GM19372 (cell line): ENCODE results near the gene RAB18.
"Not testable (repeated sequence)": the region's sequence is repeated elsewhere in the genome, so short reads cannot be mapped to it uniquely, and the experiment has no call there.

Source experiments
- ATAC-seq: cut with Tn5 transposase; IDR thresholded peaks from one replicate; pipeline ENCODE4 v1.9.1; 2021; ENCODE audit warnings: mild to moderate bottlenecking, low read depth, moderate library complexity; ENCODE audit not compliant: unreplicated experiment

The RAB18 gene

GRCh38 chr10:27504007-27504807 lies at the start of gene RAB18:
TSS of gene RAB18 (plus strand) at chr10:27504304. CDS start at chr10:27504370, 66 bp downstream.
- ATAC-seq: peak; percentile 96

GRCh38 chr10:27454837-27455236 lies 49.3 kb upstream of the RAB18 start:
- no peak for ATAC-seq

- no peak for ATAC-seq
Measured at GRCh38 chr10:27457261-27457945, 46.7 kb upstream of the RAB18 start.

- ATAC-seq: no peak
Measured at GRCh38 chr10:27457966-27458365, 46.1 kb upstream of the RAB18 start.

- ATAC-seq: no peak
Measured at GRCh38 chr10:27461312-27461711, 42.8 kb upstream of the RAB18 start.

- ATAC-seq: no peak
Measured at GRCh38 chr10:27463961-27464360, 40.1 kb upstream of the RAB18 start.

GRCh38 chr10:27464993-27465392 lies 39.1 kb upstream of the RAB18 start:
- peak; percentile 75 for ATAC-seq

GRCh38 chr10:27465596-27465995 lies 38.5 kb upstream of the RAB18 start:
- ATAC-seq: not testable (repeated sequence)

- no peak for ATAC-seq
Measured at GRCh38 chr10:27470885-27471284, 33.2 kb upstream of the RAB18 start.

- no peak for ATAC-seq
Measured at GRCh38 chr10:27474741-27475140, 29.4 kb upstream of the RAB18 start.

- ATAC-seq: no peak
Measured at GRCh38 chr10:27479016-27479415, 25.1 kb upstream of the RAB18 start.

GRCh38 chr10:27481486-27481885 lies 22.6 kb upstream of the RAB18 start:
- no peak for ATAC-seq

GRCh38 chr10:27482984-27483956 lies 20.8 kb upstream of the RAB18 start:
- ATAC-seq: no peak

- ATAC-seq: no peak
Measured at GRCh38 chr10:27485368-27485767, 18.7 kb upstream of the RAB18 start.

- no peak for ATAC-seq
Measured at GRCh38 chr10:27485986-27486385, 18.1 kb upstream of the RAB18 start.

- no peak for ATAC-seq
Measured at GRCh38 chr10:27490807-27491206, 13.3 kb upstream of the RAB18 start.

GRCh38 chr10:27494116-27494805 lies 9.8 kb upstream of the RAB18 start:
- ATAC-seq: no peak

- no peak for ATAC-seq
Measured at GRCh38 chr10:27496137-27496536, 8.0 kb upstream of the RAB18 start.

GRCh38 chr10:27500096-27500495 lies 4.0 kb upstream of the RAB18 start:
- ATAC-seq: no peak

GRCh38 chr10:27500886-27501285 lies 3.2 kb upstream of the RAB18 start:
- no peak for ATAC-seq
